T-helper 2 cell (primary cell): Measurements from ENCODE around the gene SAA2.
"Not testable (repeated sequence)": the region's sequence is repeated elsewhere in the genome, so short reads cannot be mapped to it uniquely, and the experiment has no call there.

Source experiments
- DNase-seq, 5 experiments: peaks; one replicate each; pipeline versions ENCODE4 v3.0.0 to v3.0.0-alpha.2; 2012 to 2022

Gene SAA2

GRCh38 chr11:18247191-18247581 is 1.3 kb downstream of the SAA2 start:
- peak in 1 of 5 experiments; percentile 24 for DNase-seq

DNA sequence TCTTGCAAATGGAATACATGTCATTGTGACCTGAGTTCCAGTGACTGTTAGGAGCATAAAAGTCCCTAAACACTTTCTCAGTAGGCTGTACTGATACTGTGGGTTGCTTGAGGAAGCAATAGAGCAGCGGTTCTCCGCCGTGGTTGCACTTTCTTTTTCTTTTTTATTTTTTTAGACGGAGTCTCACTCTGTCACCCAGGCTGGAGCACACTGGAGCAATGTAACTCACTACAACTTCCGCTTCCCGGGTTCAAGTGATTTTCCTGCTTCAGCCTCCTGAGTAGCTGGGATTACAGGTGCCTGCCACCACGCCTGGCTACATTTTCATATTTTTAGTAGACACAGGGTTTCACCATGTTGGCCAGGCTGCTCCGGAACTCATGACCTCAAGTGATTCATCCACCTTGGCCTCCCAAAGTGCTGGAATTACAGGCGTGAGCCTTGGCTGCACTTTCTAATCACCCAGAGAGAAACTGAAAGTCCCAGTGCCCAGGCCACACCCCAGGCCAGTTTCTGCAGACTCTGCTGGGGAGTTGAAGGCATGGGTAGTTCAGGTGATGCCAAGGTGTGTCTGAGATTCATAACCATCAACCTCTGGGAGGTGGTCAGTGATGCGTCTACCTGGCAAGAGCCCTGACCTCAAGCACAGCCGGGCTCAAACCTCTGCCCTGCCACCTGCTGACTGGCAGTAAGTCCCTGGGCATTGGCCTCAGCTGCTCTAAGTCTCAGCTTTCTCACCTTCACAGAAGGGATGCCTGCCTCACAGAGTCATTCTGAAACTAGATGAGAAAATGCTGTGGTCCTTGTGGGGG is 1.9 kb downstream of the SAA2 start:
- peak in 2 of 5 experiments; percentile 23 to 84 for DNase-seq

- DNase-seq = no peak
Observed at GRCh38 chr11:18245396-18245795, 3.1 kb downstream of the SAA2 start.

DNA sequence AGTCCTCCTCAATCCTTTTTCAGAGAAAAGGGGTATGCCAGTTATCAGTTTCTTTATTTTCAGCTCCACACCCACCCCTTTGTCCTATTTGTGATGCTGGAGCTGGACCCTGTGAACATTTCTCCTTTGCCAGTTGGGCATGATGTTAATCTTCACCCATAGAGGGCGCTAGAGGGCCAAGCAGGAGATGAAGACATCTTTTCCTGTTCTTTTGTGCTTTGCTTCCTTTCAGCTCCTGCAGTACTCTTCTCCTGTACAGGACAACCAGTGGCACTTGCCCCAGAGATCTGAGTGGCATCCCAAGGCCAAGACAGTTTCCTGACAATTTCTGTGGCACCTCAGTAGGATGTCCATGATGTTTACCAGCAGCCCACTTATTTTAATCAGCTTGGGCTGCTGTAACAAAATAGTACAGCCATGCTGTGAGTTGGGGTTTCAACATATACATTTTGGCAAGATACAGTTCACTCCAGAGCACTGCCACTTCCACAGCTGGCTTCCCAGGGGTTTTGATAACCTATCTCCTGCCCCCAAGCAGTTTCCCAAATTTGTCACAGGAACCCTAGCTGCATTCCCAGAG is 4.6 kb downstream of the SAA2 start:
- DNase-seq = peak in 4 of 5 experiments; percentile 27 to 82 (median 40)

DNA sequence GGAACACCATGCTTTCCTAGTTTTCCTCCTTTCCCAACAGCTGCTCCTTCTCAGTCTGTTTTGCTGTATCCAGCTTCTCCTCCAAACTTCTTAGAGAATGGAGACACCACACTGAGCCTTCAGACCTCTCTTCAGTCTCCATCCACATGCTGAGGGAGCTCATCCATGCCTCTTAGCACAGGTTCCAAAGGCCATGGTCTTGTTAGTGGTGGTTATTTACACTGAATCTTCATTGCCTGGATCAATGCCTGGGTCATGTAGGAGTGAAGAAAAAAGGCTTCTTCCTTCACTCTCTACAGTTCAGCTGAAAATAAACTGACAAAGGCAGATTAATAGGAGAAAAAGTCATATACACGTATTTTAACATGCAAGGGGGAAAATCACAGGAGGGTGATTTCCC is 8.8 kb downstream of the SAA2 start:
- no peak for DNase-seq

DNA sequence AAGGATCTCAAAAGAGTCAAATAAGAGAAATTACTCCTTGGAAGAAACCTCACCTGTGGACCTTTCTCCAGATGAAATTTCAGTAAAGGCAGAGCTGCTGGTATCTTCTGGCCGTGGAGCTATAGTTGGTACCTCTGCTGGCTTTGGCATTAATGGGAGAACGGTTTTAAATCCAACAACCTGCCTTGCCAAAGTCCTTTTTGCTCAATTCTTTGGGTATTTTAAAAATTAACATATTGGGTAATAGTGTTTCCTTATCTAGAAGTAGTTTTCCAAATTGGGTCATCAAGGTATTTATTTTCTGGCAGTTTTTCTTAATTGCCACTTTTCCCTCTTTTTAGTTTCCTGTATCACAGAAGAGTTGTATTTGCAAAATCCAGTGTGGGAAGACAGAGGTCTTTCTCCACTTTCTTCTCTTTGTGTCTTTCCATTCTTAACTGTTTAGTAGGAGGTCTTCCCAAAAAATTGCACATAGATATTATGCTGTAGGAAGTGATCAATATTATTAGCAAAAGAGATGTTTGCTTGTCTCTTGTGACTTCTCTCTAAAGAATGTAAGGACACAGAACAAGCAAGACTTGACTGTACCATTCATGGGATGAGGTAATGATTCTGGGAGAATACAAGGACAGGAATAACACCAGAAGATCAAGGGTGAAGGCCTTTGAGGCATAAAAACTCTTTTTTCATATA is 11.7 kb downstream of the SAA2 start, which contains the start of gene SAA4:
TSS of gene SAA4 (minus strand) at position 139 of the 693 bp plus-strand sequence. CDS start 876 bp downstream, outside the sequence.
- DNase-seq = no peak

GRCh38 chr11:18235394-18236334 is 12.8 kb downstream of the SAA2 start:
- no peak for DNase-seq

DNA sequence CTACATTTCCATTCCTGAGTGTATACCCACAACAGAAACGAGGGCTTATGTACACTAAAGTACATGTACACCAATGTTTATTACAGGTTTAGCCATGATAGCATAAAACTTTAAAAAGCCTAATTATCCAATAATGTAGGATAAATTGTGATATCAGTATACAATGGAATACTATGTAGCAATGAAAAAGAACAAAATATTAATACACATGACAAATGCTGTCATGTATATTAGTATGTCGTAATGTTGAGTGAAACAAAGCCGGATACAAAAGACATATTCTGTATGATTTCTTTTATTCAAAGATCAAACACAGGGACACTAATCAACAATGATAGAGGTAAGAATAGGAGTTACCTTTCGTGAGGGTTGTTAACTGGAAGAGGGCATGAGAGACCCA is 14.6 kb downstream of the SAA2 start:
- no peak for DNase-seq

DNA sequence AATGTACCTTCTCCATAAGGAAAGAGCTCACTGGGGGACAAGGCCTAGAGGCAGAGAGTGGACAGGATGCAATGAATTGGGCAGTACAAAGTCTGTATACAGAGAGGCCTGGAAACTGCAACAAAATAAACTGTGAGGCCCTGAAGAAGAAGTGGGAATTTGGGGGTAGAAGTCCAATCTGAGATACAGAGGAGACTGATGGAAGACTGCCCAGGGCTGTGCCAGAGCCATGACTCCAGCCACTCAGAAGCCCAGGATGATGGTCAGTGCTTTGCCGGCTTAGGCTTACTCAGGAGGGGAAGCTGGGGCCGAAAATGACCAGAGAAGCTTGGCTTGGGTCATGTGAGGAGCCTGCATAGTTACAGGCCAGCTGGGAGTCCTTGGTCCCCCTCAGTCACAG is 17.6 kb downstream of the SAA2 start:
- no peak for DNase-seq

DNA sequence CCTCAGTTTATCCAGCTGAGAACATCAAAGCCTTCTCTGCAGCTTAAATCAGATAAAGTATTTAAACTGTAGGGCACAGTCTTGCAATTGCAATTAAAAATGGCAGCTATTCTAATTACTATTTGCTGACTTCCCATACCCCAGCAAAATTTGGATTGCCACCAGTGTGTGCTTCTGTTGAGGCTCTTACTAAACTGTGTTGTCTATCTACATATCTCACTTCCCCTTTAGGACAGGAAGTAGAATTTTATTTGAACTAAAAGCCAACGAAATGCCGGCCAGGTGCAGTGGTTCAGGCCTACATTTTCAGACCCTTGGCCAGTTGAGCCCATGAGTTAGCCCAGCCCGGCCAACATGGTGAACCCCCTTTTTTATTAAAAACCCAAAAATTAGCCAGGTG is 19.0 kb downstream of the SAA2 start:
- DNase-seq = no peak

DNA sequence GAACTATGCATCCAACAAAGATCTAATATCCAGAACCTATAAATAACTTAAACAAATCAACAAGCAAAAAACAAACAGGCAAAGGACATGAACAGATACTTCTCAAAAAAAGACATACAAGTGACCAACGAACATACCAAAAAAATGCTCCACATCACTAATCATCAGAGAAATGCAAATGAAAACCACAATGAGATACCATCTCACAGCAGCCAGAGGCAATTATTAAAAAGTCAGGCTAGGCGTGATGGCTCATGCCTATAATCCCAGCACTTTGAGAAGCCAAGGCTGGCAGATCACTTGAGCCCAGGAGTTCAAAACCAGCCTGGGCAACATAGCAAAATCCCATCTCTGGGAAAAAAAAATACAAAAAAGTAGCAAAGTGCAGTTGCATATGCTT is 22.6 kb downstream of the SAA2 start:
- no peak for DNase-seq

GRCh38 chr11:18223591-18224387 is 24.7 kb downstream of the SAA2 start:
- no peak for DNase-seq

GRCh38 chr11:18222814-18223421 is 25.6 kb downstream of the SAA2 start:
- DNase-seq = peak in 1 of 5 experiments; percentile 15

DNA sequence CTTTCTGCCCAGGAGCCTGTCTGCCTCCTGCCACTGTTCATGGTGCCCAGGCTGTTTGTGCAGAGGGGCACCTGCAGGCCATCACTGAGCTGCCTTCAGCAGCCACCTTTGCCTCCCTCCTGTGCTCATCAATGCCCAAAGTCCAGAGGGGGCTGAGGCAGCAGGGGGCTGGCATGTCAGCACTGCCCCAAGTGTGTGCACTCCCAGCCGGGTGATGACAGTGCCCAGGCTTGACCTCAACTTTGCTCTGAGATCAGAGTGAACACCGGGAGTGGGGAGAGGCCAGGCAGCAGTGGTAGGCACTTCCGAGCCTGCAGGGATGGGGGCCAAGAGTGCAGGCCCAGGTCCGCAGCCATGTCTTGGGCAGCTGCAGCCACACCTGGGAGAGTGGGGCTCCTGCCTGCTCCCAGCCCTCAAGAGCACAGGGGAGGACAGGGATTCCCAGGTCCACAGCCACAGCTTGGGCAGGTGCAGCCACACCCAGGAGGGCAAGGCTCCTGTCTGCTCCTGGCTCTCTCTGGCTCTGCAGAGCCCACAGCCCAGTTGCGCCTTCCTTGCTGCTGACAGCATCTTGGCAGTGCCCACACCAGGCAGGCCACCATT is 27.1 kb downstream of the SAA2 start:
- DNase-seq = no peak

DNA sequence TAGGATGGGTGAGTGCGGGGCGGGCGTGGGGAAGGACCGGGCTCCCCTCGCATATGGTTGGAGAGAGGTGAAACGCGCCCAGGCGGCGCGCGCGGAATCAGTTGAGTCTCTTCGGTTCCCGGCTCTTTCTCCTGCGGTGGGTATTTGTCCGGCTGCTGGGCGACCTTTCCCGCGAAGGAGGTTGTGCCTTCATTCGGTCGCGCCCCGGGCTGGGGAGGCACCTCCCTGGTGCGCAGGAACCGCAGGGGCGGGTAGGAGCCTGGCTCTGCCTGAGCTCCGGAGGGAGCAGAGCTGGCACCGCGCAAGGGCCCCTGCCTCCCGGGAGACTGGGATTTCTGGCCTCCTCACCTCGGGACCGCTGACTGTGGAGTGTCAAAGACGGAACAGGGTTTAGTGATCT is 39.4 kb downstream of the SAA2 start:
- no peak for DNase-seq

DNA sequence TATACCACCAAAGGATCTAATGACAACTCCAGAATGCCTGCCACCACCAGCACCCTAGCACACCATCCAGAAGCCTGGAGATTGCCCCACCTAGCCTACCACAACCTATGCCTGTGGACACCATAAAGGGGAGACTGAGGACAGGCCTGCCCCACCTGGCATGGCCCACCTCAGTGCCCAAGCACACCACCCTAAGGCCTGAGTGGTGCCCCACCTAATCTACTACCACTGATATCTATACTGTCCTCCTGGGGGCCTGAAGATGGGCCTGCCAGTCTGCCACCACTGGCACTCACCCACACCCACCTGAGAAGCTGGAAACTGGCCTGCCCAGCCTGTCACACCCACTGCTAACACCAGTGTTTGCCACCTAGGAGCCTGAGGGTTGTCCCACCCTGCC is 43.7 kb downstream of the SAA2 start:
- DNase-seq = no peak

GRCh38 chr11:18204220-18204619 is 44.2 kb downstream of the SAA2 start:
- no peak for DNase-seq

DNA sequence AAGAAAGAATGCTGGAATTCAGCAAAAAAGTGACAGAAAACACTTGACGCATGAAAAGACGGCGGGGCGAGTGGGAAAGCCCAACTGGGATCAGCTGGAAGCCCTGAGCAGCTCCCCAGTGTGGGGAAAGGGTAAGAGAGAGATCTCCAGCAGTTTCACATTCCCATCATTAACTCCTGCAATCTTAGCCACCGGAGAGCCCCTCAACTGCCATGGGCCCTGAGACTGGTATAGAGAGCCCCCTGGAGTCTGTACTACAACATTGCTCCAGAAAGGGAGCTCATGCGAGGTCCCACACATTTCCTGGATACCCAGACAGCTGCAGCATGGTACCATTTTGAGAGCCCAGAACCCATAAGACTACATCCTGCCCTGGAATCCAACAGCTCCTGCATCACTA is 44.7 kb downstream of the SAA2 start:
- DNase-seq = peak in 1 of 5 experiments; percentile 20

GRCh38 chr11:18197738-18198137 is 50.7 kb downstream of the SAA2 start:
- DNase-seq = not testable (repeated sequence)

DNA sequence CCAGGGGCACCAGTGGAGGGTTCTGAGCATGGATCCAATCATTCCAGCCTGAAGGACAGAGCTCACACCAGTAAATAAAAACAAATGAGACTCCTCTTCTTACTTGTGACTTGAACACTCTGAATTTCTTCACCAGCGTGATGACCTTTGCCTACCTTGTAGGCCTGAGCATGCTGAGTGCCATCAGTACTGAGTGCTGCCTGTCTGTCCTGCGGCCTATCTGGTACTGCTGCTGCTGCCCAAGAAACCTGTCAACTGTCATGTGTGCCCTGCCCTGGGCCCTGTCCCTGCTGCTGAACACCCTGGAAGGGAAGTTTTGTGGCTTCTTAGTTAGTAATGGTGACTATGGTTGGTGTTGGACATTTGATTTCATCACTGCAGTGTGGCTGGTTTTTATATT is 51.9 kb downstream of the SAA2 start:
- no peak for DNase-seq
